Activated CD4-positive, alpha-beta T cell treated with anti-CD3 and anti-CD28 coated beads, Interleukin-2, amount 50 U/mL, for 24 hours (primary cell): ENCODE measurements around the gene TLE4.
"Not testable (repeated sequence)": the region's sequence is repeated elsewhere in the genome, so short reads cannot be mapped to it uniquely, and the experiment has no call there.

Experiments used
- DNase-seq, 2 donors: peaks; one replicate each; pipeline ENCODE4 v3.0.0-alpha.2; 2020; ENCODE audit warnings: low read depth in 1 of 2, low spot score in 1 of 2

Gene TLE4

DNA sequence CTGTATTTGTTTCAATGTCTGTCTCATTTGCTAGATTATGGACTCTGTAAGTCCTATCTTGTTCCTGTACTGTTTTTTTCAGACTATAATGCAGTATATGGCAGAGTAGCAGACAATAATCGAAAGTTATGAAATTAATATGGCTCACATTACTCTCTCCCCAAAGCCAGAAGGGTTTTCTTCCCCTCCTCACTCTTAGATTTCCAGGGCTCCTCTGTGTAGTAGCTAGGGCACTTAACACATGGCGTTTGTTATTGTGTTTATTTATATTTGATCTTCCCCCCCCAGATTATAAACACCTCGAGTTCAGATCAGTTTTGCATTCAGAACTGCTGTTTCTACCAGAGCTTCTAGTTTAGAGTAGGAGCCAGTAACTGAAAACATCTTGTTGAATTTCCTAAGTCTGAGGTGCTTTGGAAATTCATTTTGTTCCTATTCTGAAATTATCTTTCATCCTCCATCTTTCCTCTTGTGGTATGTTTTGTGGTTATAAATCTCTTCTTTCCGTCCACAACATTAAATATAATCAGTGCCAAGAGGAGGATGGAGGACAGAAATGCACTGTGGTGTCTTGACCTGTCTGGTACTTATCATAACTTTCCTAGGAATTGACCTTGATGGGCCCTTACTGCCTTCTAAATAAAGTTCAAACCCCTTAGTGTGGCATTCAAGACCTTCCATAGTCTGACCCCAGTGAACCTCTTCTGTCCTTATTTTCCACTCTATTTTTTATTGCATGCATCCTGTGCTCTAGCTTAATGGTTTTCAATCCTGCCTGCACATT, 27.0 kb downstream of the TLE4 start:
- no peak for DNase-seq

GRCh38 chr9:79600466-79600865, 28.7 kb downstream of the TLE4 start:
- no peak for DNase-seq

GRCh38 chr9:79603222-79603920, 31.6 kb downstream of the TLE4 start:
- no peak for DNase-seq

GRCh38 chr9:79604149-79604548, 32.4 kb downstream of the TLE4 start:
- no peak for DNase-seq

GRCh38 chr9:79604921-79605562, 33.3 kb downstream of the TLE4 start:
- no peak for DNase-seq

- DNase-seq = not testable (repeated sequence)
Measured at GRCh38 chr9:79606529-79606928, 34.8 kb downstream of the TLE4 start.

GRCh38 chr9:79609468-79610018, 37.8 kb downstream of the TLE4 start:
- DNase-seq = no peak

GRCh38 chr9:79610019-79610631, 38.4 kb downstream of the TLE4 start:
- DNase-seq = no peak

DNA sequence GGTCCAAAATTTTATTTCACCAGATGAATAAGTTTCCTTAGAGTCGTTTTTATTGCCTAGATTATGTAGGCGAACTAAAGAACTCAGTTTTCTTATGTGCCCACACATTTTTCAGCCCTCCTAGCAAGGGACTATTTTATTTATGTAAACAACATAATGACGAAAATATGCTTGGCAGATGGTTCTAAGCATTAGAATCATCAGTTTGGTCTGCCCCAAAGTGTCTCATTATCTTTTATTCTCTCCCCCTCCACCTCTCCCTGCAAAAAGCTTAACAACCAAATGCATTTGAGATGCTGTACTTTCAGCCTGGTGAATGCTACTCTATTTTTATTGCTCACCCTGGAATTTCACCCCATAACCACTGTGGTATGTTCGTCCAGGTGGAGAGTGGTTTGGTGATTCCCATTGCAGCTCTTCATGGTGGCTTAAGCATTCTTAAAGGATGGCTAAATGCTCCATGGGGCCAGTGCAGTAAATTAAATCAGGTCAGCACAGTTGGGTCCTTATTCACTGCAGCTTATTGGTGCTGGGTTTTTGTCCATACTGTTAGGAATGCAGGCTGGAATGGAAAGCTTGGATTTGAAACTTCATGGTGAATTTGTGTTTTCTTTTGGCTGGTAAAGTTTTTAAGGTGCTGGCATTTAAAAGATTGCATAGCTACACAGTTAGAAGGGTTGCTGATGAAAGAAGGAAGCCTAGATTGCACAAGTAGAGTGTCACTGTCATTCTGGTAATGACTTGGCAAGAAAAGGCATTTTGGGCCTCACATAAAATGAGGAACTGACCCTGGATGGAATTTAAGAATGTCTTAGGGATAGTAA, 39.2 kb downstream of the TLE4 start:
- no peak for DNase-seq

DNA sequence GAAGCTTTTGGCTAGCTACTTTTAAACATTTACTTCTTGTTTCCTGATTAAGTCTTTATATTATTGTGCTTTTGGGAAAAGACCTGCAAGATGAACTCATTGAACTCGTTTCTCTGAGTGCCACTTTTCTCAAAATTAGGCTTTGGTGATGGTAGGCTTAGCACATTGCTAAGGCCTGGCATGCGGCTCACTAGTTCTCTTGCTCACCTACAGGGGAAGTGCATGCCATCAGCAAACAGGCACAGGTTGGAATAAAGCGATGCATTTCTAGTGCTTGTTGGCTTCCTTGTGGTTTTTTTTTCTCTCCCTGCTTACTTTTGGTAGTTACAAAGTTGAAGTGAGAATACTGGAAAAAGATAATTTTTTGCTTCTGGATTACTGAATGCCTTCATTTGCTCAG, 41.4 kb downstream of the TLE4 start:
- DNase-seq = no peak

DNA sequence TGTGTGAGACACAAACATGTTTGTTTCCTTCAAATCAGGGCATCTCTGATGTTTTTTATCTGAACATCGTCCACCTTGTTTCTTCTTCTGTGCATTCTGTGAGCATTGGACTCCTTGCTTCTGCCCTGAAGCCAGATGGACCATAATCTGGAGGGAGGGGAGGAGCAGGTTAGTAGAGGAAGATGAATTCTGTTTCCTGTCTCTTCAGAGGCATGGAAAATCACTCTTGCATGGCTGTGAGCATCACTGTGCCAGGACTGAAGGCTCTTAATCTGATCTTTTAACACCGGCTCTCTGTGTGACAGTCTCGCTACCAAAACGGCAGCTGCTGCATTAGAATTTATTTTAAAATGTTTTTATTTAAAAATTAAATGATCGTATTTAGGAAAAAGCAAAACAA, 43.3 kb downstream of the TLE4 start:
- no peak for DNase-seq

GRCh38 chr9:79616013-79616412, 44.2 kb downstream of the TLE4 start:
- DNase-seq = no peak

DNA sequence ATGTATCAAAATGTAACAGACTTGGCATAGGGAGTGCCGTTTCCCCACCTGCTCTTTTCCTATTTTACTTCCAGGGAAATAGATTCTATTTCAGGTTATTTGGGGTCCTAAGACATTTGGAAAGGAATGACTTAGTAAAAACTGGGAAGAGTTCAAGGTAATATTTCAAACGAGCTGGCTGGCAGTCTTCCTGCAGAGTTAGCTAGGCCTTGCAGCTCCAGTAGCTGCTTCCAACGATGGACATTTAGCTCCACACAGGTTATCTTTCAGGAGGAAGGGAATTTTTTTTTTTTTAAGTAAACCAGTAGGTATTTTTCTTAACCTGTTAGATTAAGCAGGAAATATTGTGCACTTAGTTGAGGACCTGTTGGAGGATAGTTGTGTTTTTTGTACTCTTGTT, 45.2 kb downstream of the TLE4 start:
- no peak for DNase-seq

GRCh38 chr9:79617395-79617794, 45.6 kb downstream of the TLE4 start:
- no peak for DNase-seq

DNA sequence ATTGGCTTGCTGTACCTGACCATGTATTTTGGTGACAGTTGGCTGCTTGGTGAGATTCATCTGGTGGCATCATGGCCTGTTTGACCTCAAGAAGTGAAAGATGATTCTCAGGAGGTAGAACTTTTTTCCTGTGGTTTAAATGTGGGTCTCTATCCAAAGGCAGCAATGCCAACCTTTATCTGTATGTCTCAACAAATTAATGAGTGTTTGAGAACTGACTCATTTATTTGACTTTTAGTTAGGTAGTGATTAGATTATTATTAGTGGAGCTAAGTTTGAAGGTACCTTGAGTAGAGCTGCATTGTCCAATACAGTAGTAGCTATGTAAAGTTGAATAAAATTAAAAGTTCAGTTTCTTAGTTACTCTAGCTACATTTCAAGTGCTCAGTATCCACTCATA, 48.2 kb downstream of the TLE4 start:
- no peak for DNase-seq

DNA sequence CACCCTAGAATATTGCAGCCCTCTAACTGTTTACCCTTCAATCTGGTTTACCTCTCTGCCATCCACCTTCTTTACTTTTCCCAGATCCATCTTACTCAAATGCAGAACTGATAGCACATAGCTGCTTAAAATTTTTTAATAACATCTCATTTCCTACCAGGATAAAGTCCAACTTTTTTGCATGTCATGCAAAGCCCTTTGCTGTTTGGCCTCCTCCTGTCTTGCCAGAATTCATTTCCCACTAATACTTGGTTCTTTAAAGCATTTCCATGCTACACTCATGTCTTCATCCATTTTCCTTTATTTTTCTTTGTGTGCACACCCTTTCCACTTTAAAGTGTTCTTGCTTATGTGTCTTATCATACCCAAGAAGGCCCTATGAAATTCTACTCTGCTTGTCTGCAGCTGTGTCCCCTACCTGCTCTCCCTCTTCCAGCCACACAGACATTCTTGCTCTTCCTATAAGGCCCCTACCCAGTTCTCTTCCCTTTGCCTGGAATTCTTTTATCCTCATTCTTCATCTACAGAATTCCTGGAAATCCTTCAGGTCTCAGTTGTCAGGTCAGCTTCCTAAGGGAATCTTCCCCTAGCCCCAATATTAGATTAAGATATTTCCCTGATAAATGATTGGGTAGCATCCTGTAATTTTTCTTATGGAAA, 50.3 kb downstream of the TLE4 start:
- no peak for DNase-seq

DNA sequence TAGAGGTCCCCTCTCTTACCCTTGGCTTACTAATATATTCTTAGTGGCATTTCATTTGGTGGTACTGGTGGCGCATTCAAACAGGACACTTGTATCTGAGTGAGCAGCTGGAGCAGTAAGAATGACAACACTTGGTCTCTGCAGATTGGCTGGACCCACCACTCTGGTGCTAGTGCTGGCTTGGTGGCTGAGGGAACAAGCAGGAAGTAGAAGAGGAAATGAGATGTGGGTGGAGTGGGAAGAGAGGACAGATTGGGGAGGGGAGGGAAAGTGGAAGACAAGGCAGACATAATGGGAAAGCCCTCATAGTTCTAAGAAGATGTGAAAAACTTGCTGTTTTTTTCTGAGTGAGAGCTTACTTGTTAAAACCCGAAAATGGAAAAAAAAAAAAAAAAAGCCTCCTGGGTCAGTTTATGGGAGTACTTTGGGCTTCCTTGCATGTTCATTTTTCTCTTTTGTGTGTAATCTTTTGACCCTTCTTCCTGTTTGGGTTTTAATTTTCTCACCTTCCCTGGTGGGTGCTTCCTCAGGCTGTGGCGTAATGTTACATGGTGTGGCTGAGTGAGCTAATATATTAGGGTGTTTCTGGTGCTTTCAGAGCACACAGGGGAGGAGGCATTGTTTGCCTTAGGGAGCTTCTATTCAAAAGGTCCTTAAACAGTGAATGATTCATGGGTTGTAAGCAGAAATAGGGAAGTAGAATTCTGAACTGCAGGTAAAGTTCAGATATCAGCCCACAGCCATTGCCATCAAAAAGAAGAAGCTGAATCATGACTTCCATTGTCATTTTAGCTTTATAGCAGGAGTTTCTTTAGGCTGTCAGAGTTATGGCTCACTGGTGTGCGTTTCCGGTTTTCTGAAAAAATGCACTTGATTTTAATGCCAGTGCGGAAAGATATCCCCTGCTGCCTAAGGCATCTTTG, 52.3 kb downstream of the TLE4 start:
- no peak for DNase-seq

GRCh38 chr9:79629721-79630120, 58.0 kb downstream of the TLE4 start:
- DNase-seq = no peak
